ENCODE data around the gene NDFIP1.

- TF ChIP-seq EZH2 (IDR thresholded peaks at IDR 0.05; ENCODE audit: borderline replicate concordance, low read depth, low read length, poor library complexity, severe bottlenecking) (no peak), CTCF (conservative IDR thresholded peaks at IDR 0.05; ENCODE audit: low read depth, low read length) (peak; percentile 85)
Observed at GRCh38 chr5:142145106-142145900, 36.7 kb downstream of the NDFIP1 start.
